ENCODE data around the gene ADARB1.

The ADARB1 gene

DNA sequence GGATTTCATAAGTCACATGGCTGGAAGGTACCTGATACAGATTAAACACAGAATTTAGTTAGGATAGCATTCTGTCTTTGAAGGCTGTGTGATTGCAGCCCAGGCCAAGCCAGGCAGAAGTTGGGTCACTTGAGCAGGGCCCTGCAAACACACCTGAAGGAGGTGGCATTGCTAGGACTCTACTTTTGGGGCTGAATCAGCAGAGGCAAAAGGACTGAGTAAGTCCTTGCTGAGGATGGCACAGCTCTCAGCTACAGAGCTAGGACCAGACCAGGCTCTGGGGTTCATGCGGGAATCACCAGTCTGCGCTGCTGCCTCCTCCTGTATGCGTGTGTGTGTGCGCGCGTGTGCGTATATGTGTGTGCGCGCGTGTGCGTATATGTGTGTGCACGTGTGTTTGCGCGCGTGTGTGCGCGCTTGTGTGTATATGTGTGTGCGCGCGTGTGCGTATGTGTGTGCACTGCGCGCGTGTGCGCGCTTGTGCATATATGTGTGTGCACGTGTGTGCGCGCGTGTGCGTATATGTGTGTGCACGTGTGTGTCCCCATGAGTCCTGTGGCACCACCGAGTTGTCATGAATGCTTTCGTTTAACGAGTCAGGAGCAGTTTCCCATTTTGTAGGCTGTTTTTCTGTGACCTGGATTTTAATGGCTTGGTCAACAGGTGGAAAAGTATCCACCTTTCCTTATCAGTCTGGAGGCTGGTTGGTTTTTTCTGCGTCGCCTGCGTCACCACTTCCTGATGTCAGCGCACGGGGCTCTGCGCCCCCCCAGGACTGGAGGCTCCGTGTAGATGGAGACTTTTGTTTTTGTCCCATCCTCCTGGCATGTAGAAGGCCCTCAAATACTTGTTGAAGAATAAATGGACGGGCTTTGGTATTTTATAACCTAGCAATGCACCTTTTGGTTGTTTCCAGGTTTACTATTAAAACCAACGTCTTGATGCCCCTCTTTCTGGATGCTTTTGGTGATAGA, 34.7 kb downstream of the ADARB1 start:
- ChIA-PET CTCF (no interaction called here), POLR2A (no interaction called here)
- DNase-seq (ENCODE audit: extremely low spot score) = no peak
- TF ChIP-seq FOXK2 (IDR thresholded peaks at IDR 0.05) (no peak), SUZ12 (IDR thresholded peaks at IDR 0.05) (no peak), NFRKB (IDR thresholded peaks at IDR 0.05) (no peak), TARDBP (IDR thresholded peaks at IDR 0.05) (no peak), ARNT (IDR thresholded peaks at IDR 0.05) (no peak), ZNF384 (IDR thresholded peaks at IDR 0.05) (no peak), BHLHE40 (IDR thresholded peaks at IDR 0.05; ENCODE audit: borderline replicate concordance) (no peak), ELF4 (IDR thresholded peaks at IDR 0.05) (no peak), SP1 (IDR thresholded peaks at IDR 0.05) (no peak), CTBP1 (IDR thresholded peaks at IDR 0.05; ENCODE audit: borderline replicate concordance) (no peak), FOXM1 (IDR thresholded peaks at IDR 0.05; ENCODE audit: borderline replicate concordance) (no peak), L3MBTL2 (conservative IDR thresholded peaks at IDR 0.05) (no peak), FOXA1 (IDR thresholded peaks at IDR 0.05) (no peak), HDGF (IDR thresholded peaks at IDR 0.05; ENCODE audit: borderline replicate concordance) (no peak)

DNA sequence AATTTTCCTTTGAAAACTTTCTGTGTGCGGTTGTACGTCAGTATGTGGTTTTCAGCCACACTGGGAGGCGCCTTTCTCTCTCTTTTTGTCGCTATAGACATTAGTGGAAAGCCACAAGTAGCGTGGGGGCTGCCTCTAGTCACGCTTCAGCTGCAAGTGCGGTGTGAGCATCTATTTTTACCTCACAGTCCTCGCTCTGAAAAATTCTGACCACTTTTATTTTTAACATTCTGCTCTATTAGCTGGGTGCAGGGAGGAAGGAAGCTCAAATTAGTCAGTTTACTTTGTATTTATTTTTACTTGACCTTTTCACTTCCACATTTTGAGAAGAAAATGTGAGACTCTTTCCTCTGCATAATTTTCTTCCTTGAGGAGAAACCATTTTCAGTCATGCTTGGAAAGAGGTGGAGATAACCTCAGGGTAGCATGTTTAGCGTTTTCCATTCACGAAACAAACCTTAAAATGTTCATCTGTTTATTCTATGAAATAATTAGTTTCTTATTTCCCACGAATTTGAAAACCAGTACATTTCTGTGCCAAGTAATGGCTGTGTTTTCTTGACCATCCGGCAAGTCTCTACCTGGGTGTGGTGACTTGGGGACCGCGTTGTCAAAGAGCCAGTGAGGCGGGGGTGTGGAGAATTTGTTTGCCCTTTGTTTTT, 35.6 kb downstream of the ADARB1 start:
- DNase-seq (ENCODE audit: extremely low spot score) = no peak
- ChIA-PET POLR2A (no interaction called here), CTCF (interaction anchor here (0.7 kb wide), 1 partner anchor 179 kb away, joined by 3 read pairs; no protein-coding TSS in a partner anchor)
- TF ChIP-seq CTBP1 (IDR thresholded peaks at IDR 0.05; ENCODE audit: borderline replicate concordance) (no peak), BHLHE40 (IDR thresholded peaks at IDR 0.05; ENCODE audit: borderline replicate concordance) (no peak), ARNT (IDR thresholded peaks at IDR 0.05) (no peak), FOXM1 (IDR thresholded peaks at IDR 0.05; ENCODE audit: borderline replicate concordance) (no peak), ELF4 (IDR thresholded peaks at IDR 0.05) (no peak), LEF1 (IDR thresholded peaks at IDR 0.05; ENCODE audit: borderline replicate concordance) (no peak), TARDBP (IDR thresholded peaks at IDR 0.05) (no peak), L3MBTL2 (conservative IDR thresholded peaks at IDR 0.05) (no peak), ZNF384 (IDR thresholded peaks at IDR 0.05) (no peak), FOXA1 (IDR thresholded peaks at IDR 0.05) (no peak), SP1 (IDR thresholded peaks at IDR 0.05) (no peak), HDGF (IDR thresholded peaks at IDR 0.05; ENCODE audit: borderline replicate concordance) (no peak), FOXK2 (IDR thresholded peaks at IDR 0.05) (no peak), NFRKB (IDR thresholded peaks at IDR 0.05) (no peak), SUZ12 (IDR thresholded peaks at IDR 0.05) (no peak)
- TF ChIP-seq, protein P1, sequence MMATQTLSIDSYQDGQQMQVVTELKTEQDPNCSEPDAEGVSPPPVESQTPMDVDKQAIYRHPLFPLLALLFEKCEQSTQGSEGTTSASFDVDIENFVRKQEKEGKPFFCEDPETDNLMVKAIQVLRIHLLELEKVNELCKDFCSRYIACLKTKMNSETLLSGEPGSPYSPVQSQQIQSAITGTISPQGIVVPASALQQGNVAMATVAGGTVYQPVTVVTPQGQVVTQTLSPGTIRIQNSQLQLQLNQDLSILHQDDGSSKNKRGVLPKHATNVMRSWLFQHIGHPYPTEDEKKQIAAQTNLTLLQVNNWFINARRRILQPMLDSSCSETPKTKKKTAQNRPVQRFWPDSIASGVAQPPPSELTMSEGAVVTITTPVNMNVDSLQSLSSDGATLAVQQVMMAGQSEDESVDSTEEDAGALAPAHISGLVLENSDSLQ (IDR thresholded peaks at IDR 0.05) = no peak

- no peak for DNase-seq (ENCODE audit: extremely low spot score)
Observed at GRCh38 chr21:45110873-45111624, 36.7 kb downstream of the ADARB1 start.

GRCh38 chr21:45111703-45112102, 37.3 kb downstream of the ADARB1 start:
- ChIA-PET CTCF (no interaction called here), POLR2A (no interaction called here)
- no peak for DNase-seq (ENCODE audit: extremely low spot score)
- no peak for TF ChIP-seq LEF1 (IDR thresholded peaks at IDR 0.05; ENCODE audit: borderline replicate concordance)
- TF ChIP-seq ARNT (IDR thresholded peaks at IDR 0.05) = no peak
- TF ChIP-seq ELF4 (IDR thresholded peaks at IDR 0.05) = no peak
- no peak for TF ChIP-seq TARDBP (IDR thresholded peaks at IDR 0.05)
- TF ChIP-seq SUZ12 (IDR thresholded peaks at IDR 0.05) = no peak
- TF ChIP-seq HDGF (IDR thresholded peaks at IDR 0.05; ENCODE audit: borderline replicate concordance) = no peak
- no peak for TF ChIP-seq CTBP1 (IDR thresholded peaks at IDR 0.05; ENCODE audit: borderline replicate concordance)
- no peak for TF ChIP-seq FOXA1 (IDR thresholded peaks at IDR 0.05)
- no peak for TF ChIP-seq BHLHE40 (IDR thresholded peaks at IDR 0.05; ENCODE audit: borderline replicate concordance)
- TF ChIP-seq FOXM1 (IDR thresholded peaks at IDR 0.05; ENCODE audit: borderline replicate concordance) = no peak
- no peak for TF ChIP-seq L3MBTL2 (conservative IDR thresholded peaks at IDR 0.05)
- no peak for TF ChIP-seq FOXK2 (IDR thresholded peaks at IDR 0.05)
- TF ChIP-seq, protein P1 (IDR thresholded peaks at IDR 0.05) = no peak
- no peak for TF ChIP-seq SP1 (IDR thresholded peaks at IDR 0.05)
- no peak for TF ChIP-seq ZNF384 (IDR thresholded peaks at IDR 0.05)
- TF ChIP-seq NFRKB (IDR thresholded peaks at IDR 0.05) = no peak

More at GRCh38 chr21:45110873-45111624, 36.7 kb downstream of the ADARB1 start:
- ChIA-PET CTCF (no interaction called here), POLR2A (no interaction called here)
- TF ChIP-seq LEF1 (IDR thresholded peaks at IDR 0.05; ENCODE audit: borderline replicate concordance) (no peak), TARDBP (IDR thresholded peaks at IDR 0.05) (no peak), ELF4 (IDR thresholded peaks at IDR 0.05) (no peak), CTBP1 (IDR thresholded peaks at IDR 0.05; ENCODE audit: borderline replicate concordance) (no peak), NFRKB (IDR thresholded peaks at IDR 0.05) (no peak), FOXK2 (IDR thresholded peaks at IDR 0.05) (no peak), ARNT (IDR thresholded peaks at IDR 0.05) (no peak), ZNF384 (IDR thresholded peaks at IDR 0.05) (no peak), BHLHE40 (IDR thresholded peaks at IDR 0.05; ENCODE audit: borderline replicate concordance) (no peak), HDGF (IDR thresholded peaks at IDR 0.05; ENCODE audit: borderline replicate concordance) (no peak), SP1 (IDR thresholded peaks at IDR 0.05) (no peak)

DNA sequence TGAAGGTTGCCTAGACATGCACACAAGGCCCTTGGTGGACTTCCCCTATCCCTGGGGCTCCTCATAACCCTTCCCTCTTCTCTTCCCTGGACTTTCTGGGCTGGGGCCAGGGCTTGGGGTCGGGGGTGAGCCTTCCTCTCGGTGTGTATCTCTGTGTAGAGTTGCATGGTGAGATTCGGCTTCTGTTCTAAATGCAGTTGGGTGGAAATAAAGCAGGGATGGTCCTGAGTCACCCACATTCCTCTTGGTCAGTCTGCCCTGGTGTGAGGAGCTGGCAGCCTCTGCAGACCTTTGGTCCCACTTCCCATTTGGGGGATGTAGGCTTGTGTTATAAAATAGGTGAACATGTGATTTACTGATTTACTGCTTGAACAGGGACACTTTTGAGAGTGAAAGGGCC, 38.0 kb downstream of the ADARB1 start:
- ChIA-PET POLR2A (no interaction called here), CTCF (no interaction called here)
- DNase-seq (ENCODE audit: extremely low spot score) = no peak
- TF ChIP-seq LEF1 (IDR thresholded peaks at IDR 0.05; ENCODE audit: borderline replicate concordance) (no peak), HDGF (IDR thresholded peaks at IDR 0.05; ENCODE audit: borderline replicate concordance) (no peak), ELF4 (IDR thresholded peaks at IDR 0.05) (no peak), FOXK2 (IDR thresholded peaks at IDR 0.05) (no peak), L3MBTL2 (conservative IDR thresholded peaks at IDR 0.05) (no peak), CTBP1 (IDR thresholded peaks at IDR 0.05; ENCODE audit: borderline replicate concordance) (no peak), ARNT (IDR thresholded peaks at IDR 0.05) (no peak), SUZ12 (IDR thresholded peaks at IDR 0.05) (no peak), BHLHE40 (IDR thresholded peaks at IDR 0.05; ENCODE audit: borderline replicate concordance) (no peak), FOXM1 (IDR thresholded peaks at IDR 0.05; ENCODE audit: borderline replicate concordance) (no peak), TARDBP (IDR thresholded peaks at IDR 0.05) (no peak), ZNF384 (IDR thresholded peaks at IDR 0.05) (no peak), NFRKB (IDR thresholded peaks at IDR 0.05) (no peak), FOXA1 (IDR thresholded peaks at IDR 0.05) (no peak), SP1 (IDR thresholded peaks at IDR 0.05) (no peak)
- TF ChIP-seq, protein P1 (IDR thresholded peaks at IDR 0.05) = no peak

Measured in HEK293T (cell line).